ENCODE data around the gene DCC.

GRCh38 chr18:53387581-53387980 lies 1047.6 kb downstream of the DCC start:
- TF ChIP-seq FOXM1 (IDR thresholded peaks at IDR 0.05; ENCODE audit: borderline replicate concordance) = no peak
- no peak for TF ChIP-seq FOXA1 (IDR thresholded peaks at IDR 0.05)
- no peak for TF ChIP-seq ARNT (IDR thresholded peaks at IDR 0.05)
- no peak for TF ChIP-seq BHLHE40 (IDR thresholded peaks at IDR 0.05; ENCODE audit: borderline replicate concordance)
- TF ChIP-seq FOXK2 (IDR thresholded peaks at IDR 0.05) = no peak
- TF ChIP-seq HDGF (IDR thresholded peaks at IDR 0.05; ENCODE audit: borderline replicate concordance) = no peak
- no peak for TF ChIP-seq TARDBP (IDR thresholded peaks at IDR 0.05)
- TF ChIP-seq SUZ12 (IDR thresholded peaks at IDR 0.05) = no peak
- TF ChIP-seq ZNF384 (IDR thresholded peaks at IDR 0.05) = no peak
- no peak for TF ChIP-seq SP1 (IDR thresholded peaks at IDR 0.05)
- TF ChIP-seq PKNOX1 (IDR thresholded peaks at IDR 0.05) = no peak

Data from HEK293T (cell line).